ENCODE data around the gene CACHD1. TPM values are rescaled to one million over a fixed set of nuclear protein-coding genes. Genes with fewer than 3 reads are reported as not detected.
A peak's percentile ranks its signal among the peaks of the same experiment; 100 is the strongest.

Gene CACHD1
- total RNA-seq, 1 donor, result 3.8 TPM

DNA sequence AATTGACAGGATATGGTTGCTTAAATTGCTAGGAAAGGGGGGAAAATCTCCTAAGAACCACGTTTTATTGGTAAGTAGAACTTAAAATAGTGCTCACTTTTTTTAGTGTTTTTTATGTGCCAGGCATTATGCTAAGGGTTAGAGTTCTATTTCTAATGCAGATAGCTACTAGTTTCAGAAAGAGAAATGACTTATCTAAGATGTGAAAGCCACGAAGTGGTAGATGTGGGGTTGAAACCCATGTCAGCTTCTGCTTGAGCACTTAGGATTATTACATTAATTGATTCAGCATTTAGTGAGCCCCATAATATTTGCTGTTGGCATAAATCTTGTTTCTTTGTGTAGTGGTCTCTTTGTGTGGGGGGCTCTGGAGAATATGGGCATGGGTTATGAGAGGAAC is 24.7 kb downstream of the CACHD1 start:
- no peak for DNase-seq (ENCODE audit: low read depth in 2 of 3, low spot score in 2 of 3)

DNA sequence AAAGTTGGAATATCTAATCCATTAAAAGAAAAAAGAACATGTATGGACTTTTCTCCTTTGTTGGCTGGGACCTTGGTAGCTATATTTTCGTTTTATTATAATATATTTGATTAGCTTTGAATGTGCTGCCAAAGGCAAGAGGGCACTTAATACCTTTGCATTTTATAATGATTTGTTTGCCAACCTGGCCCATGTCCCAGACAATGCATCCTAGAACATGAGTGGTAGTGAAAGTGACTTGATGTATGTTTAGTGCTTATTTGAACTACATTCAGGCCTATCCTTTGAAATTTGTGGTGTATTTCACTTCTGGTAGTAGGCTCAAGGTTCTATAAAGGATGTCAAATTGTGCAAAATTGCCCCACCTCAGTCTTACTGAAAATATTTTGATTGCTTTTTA is 25.9 kb downstream of the CACHD1 start:
- no peak for DNase-seq (ENCODE audit: low read depth in 2 of 3, low spot score in 2 of 3)

DNA sequence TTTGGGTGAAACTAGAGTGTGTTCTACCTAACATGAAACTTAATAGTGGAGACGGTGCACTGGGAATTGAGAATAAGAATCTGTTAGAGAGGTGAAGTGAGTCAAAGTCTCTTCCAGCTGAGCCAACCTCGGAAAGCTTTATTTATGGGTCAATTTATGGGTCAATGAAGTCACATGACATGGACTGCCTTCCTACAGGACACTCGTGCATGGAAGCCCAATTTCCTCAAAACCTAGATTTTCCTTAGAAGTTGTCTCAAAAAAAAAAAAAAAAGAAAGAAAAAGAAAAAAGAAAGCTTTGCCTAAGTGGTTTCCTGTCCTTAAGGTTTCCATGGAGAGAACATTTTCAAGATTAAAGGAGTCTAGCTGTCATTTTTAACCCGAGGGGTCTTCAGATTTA is 26.7 kb downstream of the CACHD1 start:
- no peak for DNase-seq (ENCODE audit: low read depth in 2 of 3, low spot score in 2 of 3)

- no peak for DNase-seq (ENCODE audit: low read depth in 2 of 3, low spot score in 2 of 3)
Observed at GRCh38 chr1:64497088-64497883, 27.4 kb downstream of the CACHD1 start.

- no peak for DNase-seq (ENCODE audit: low read depth in 2 of 3, low spot score in 2 of 3)
Observed at GRCh38 chr1:64498325-64498724, 28.4 kb downstream of the CACHD1 start.

DNA sequence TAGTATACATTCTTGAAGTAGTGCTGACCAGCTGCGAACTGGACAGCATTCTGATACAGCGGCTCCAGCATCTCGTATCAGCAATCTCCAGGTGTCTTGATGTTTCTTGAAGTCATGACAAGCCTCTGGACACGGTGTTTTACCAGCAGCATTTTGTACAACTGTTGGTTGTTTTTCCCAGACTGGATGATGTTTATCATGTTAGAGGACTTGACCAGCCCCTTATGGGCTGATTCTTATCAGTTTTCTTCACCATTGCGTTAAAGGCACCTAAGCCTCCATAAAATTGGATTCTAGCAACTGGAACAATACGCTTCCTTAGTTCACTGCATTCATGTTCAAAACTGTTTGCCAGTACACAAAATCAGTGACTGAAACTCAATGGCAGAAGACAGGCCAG is 29.1 kb downstream of the CACHD1 start:
- DNase-seq (ENCODE audit: low read depth in 2 of 3, low spot score in 2 of 3), result no peak

DNA sequence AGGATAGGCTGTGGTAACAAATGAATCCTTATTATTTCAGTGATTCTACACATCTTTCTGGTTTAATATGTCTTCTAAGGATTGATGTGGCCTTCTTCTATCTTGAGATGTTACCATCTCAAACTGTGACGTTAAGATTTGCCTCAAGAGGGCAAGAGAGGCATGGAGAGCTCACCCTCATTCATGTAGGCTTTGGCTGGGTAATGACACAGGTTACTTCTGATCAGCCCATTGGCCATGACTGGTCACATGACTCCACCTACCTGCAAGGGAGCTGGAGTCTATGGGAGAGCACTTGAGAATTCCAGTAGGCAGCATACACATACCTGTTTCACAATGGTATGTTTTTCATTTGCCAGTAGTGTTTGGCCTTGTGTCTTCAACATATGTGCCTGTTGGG is 30.0 kb downstream of the CACHD1 start:
- DNase-seq (ENCODE audit: low read depth in 2 of 3, low spot score in 2 of 3), result peak in 2 of 3 donors; percentile 27 to 35

GRCh38 chr1:64502083-64502482 is 32.2 kb downstream of the CACHD1 start:
- DNase-seq (ENCODE audit: low read depth in 2 of 3, low spot score in 2 of 3), result no peak

DNA sequence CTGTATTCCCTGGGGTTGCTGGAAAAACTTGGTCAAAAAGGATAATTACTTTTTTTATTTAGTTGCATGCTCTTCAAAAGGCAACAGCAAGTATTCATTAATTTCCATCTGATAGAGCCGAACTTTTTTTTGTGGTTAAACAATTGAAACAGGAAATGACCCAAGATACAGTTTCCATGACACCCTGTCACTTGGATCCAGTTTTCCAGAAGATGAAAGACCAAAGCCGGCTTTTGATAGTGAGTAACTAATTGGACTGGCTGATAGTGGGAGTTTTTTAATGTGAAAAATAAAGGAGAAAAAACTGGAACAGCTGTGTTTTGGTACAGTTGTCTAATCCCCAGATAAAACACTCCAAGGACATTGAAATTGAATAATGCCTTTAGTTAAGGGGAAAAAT is 33.0 kb downstream of the CACHD1 start:
- DNase-seq (ENCODE audit: low read depth in 2 of 3, low spot score in 2 of 3), result no peak

DNA sequence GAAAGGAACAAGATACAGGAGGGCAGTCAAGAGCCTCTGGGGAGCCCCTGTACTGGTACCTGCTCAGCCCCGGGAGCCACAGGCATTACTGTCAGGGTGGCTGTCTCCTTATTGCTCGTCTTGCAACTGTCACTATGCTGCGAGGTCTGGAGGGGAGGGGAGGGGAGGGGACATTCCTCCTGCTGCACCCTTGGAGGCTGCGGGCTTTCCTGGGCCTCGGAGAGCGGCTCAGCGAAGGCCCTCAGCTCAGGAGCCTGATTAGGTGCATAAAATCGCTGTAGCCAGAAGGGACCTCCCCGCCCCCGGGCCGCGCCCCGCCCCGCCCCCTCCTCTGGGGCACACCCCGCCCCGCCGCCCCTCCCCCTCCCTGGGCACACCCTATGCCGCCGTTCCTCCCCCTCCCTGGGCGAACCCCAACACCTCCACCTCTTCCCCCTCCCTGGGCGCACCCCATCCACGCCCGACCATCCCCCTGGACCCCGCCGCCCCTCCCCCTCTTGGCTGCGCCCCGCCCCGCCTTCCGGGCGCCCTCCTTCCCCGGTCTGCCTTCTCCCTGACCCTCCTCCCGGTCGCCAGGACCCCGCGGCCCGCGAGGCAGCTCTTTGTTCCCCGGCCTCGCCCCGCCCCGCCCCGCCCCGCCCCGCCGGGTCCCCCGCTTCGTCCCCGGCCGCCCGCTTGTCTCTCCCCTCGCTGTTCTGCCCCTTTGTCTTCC is 35.5 kb downstream of the CACHD1 start:
- peak in 2 of 3 donors; percentile 57 to 67 for DNase-seq (ENCODE audit: low read depth in 2 of 3, low spot score in 2 of 3)

DNA sequence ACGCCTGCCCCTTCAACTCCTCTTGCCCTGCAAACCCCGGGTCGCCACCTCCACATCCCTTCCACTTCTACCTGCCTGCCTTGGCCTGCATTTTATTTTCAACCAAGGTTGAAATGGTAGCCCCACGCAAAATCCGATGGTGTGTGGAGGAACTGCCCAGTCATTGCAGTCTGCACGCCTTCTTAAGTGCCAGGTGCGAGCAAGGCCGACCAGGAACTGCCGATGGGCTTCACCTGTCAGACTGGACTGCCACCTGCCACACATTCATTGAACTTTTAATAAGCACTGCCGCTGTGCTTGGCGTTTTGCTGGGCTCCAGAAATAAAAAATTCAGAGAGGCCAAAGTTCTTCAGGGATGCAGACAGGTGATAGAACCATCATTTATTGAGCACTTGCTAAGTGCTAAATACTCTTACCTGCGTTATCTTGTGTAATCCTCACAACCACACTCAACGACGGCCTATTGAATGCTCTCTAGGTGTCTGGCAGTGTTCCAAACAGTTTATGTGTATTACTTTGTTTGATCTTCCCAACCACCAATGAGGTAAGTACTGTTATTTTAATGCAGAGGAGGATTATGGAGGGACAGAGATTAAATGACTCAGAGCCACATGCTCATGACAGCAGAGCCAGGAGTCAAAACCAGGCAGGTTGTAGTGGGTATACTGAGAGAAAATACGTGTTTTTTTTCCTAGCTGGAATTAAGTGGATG is 36.2 kb downstream of the CACHD1 start:
- peak in 2 of 3 donors; percentile 40 to 59 for DNase-seq (ENCODE audit: low read depth in 2 of 3, low spot score in 2 of 3)

GRCh38 chr1:64508629-64509028 is 38.7 kb downstream of the CACHD1 start:
- no peak for DNase-seq (ENCODE audit: low read depth in 2 of 3, low spot score in 2 of 3)

- DNase-seq (ENCODE audit: low read depth in 2 of 3, low spot score in 2 of 3), result peak in 1 of 3 donors; percentile 10
Observed at GRCh38 chr1:64511044-64511443, 41.1 kb downstream of the CACHD1 start.

DNA sequence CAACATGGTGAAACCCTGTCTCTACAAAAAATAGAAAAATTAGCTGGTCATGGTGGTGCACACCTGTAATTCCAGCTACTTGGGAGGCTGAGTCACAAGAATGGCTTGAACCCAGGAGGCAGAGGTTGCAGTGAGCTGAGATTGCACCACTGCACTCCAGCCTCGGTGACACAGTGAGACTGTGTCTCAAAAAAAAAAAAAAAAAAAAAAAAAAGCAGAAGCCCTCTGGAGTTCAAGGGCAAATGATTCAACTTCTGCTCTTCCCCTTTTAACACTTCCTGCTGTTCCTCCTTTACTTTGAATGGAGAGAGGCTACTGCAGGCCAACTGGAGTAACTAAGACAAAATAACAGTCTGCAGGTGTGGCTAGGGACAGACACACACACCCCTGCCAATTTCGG is 42.3 kb downstream of the CACHD1 start:
- peak in 2 of 3 donors; percentile 41 to 42 for DNase-seq (ENCODE audit: low read depth in 2 of 3, low spot score in 2 of 3)

- no peak for DNase-seq (ENCODE audit: low read depth in 2 of 3, low spot score in 2 of 3)
Observed at GRCh38 chr1:64513545-64513944, 43.6 kb downstream of the CACHD1 start.

GRCh38 chr1:64514197-64514765 is 44.4 kb downstream of the CACHD1 start:
- no peak for DNase-seq (ENCODE audit: low read depth in 2 of 3, low spot score in 2 of 3)

GRCh38 chr1:64515427-64515826 is 45.5 kb downstream of the CACHD1 start:
- no peak for DNase-seq (ENCODE audit: low read depth in 2 of 3, low spot score in 2 of 3)

DNA sequence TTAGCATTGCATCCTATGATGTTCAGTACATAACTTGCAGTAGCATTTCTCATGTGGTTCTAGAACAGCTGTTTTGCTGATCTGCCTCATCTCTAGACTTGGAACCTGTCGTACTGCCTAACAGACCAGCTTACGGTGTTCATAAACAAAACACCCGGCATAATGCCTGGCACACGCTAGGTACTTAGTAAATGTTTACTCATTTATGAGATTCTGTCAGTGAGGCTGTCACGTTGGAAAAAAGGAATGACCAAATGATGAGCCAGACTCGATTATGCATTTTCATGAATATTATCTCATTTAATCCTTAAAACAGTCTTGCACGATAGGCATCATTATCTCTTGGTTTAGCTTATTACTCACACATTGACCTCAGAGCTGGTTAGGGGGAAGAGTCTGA is 46.4 kb downstream of the CACHD1 start:
- no peak for DNase-seq (ENCODE audit: low read depth in 2 of 3, low spot score in 2 of 3)

DNA sequence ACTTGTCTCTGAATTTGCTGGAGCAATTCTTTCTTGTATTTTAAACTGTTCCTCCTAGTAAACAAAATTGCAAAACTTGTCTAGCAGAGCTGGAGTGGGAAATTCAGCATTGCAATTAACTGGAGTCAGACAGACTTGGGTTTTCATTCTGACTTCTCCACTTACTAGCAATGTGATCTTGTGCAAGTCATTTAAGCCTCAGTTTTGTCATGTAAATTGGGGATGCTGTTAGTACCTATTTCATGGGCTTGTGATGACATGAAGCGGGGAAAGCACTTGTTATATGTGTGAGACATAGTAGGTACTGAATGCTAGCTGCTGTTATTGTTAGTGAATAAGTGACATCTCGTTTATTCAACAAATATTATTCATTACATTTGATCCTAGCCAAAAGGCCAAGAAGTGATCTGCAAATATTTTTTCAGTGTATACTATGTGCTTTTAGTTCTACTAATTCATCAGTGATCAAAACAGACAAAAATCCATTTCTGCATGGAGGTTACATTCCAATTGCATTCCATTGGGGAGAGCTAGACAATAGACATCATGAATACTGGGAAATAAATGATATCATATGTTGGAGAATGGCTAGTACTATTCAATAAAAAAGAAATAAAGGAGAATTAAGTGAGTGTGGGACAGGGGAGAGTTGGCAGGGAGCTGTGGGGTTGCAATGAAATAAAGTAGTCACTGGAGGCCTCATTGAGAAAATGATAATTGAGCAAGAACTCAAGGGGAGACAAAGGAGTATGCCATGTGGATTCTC is 47.1 kb downstream of the CACHD1 start:
- no peak for DNase-seq (ENCODE audit: low read depth in 2 of 3, low spot score in 2 of 3)

GRCh38 chr1:64517640-64518039 is 47.7 kb downstream of the CACHD1 start:
- DNase-seq (ENCODE audit: low read depth in 2 of 3, low spot score in 2 of 3), result no peak

Measured in hematopoietic multipotent progenitor cell (in vitro differentiated cells).